ENCODE measurements around the gene COX6B2. TPM values are rescaled to one million over a fixed set of nuclear protein-coding genes. Genes with fewer than 3 reads are reported as not detected.

COX6B2 gene
- total and polyA plus RNA-seq, 4 donors = not detected

- H3K36me3 ChIP-seq (ENCODE audit: control insufficient read depth in 4 of 4, insufficient read depth in 3 of 4, low read depth in 1 of 4, low read length in 3 of 4) = peaks cover 3 to 17% (median 6%) of the 10 kb centered on the region in 4 donors
- TF ChIP-seq TAF1 (conservative IDR thresholded peaks at IDR 0.05) (no peak), NR2F2 (IDR thresholded peaks at IDR 0.05) (no peak), SP1 (IDR thresholded peaks at IDR 0.05) (no peak)
- TF ChIP-seq, protein P1, sequence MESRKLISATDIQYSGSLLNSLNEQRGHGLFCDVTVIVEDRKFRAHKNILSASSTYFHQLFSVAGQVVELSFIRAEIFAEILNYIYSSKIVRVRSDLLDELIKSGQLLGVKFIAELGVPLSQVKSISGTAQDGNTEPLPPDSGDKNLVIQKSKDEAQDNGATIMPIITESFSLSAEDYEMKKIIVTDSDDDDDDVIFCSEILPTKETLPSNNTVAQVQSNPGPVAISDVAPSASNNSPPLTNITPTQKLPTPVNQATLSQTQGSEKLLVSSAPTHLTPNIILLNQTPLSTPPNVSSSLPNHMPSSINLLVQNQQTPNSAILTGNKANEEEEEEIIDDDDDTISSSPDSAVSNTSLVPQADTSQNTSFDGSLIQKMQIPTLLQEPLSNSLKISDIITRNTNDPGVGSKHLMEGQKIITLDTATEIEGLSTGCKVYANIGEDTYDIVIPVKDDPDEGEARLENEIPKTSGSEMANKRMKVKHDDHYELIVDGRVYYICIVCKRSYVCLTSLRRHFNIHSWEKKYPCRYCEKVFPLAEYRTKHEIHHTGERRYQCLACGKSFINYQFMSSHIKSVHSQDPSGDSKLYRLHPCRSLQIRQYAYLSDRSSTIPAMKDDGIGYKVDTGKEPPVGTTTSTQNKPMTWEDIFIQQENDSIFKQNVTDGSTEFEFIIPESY (IDR thresholded peaks at IDR 0.05) = no peak
- no peaks in the 10 kb centered on the region for H3K27me3 ChIP-seq (ENCODE audit: control insufficient read depth in 4 of 4, insufficient read depth in 4 of 4, low read length in 3 of 4)
- no peaks in the 10 kb centered on the region for H3K4me1 ChIP-seq (ENCODE audit: control insufficient read depth in 4 of 4, insufficient read depth in 4 of 4, low read length in 3 of 4)
- no peak for DNase-seq (ENCODE audit: low spot score)
- WGBS = 84% methylated on average over 12 of the region's 12 CpGs
- H3K4me3 ChIP-seq (ENCODE audit: low read depth in 1 of 3, low read length in 3 of 3) = no peak overlapping the region
- no peak overlapping the region for H3K27ac ChIP-seq (ENCODE audit: low read depth in 1 of 2, low read length in 2 of 2)
- no peaks in the 10 kb centered on the region for H3K9me3 ChIP-seq (ENCODE audit: control insufficient read depth in 4 of 4, low read length in 3 of 4)
- H3K9ac ChIP-seq (ENCODE audit: low read depth in 1 of 2, low read length in 2 of 2) = no peak overlapping the region
Measured at GRCh38 chr19:55398200-55398925, 43.8 kb upstream of the COX6B2 start.

- H3K27me3 ChIP-seq (ENCODE audit: control insufficient read depth in 4 of 4, insufficient read depth in 4 of 4, low read length in 3 of 4) = no peaks in the 10 kb centered on the region
- peaks cover 0 to 6% (median 2%) of the 10 kb centered on the region in 4 donors for H3K4me1 ChIP-seq (ENCODE audit: control insufficient read depth in 4 of 4, insufficient read depth in 4 of 4, low read length in 3 of 4)
- no peaks in the 10 kb centered on the region for H3K9me3 ChIP-seq (ENCODE audit: control insufficient read depth in 4 of 4, low read length in 3 of 4)
- no peak for DNase-seq (ENCODE audit: low spot score)
- no peak overlapping the region for H3K9ac ChIP-seq (ENCODE audit: low read depth in 1 of 2, low read length in 2 of 2)
- TF ChIP-seq FOXA2 (IDR thresholded peaks at IDR 0.05) (no peak), EGR1 (IDR thresholded peaks at IDR 0.05; ENCODE audit: low read depth in 2 of 2) (no peak), FOXA1 (IDR thresholded peaks at IDR 0.05) (no peak), NR2F2 (IDR thresholded peaks at IDR 0.05) (no peak), SP1 (IDR thresholded peaks at IDR 0.05) (no peak), GABPA (IDR thresholded peaks at IDR 0.05 in 1 of 2, conservative IDR thresholded peaks at IDR 0.05 in 1 of 2) (no peak), HNF4A (conservative IDR thresholded peaks at IDR 0.05) (no peak)
- TF ChIP-seq, protein P2, sequence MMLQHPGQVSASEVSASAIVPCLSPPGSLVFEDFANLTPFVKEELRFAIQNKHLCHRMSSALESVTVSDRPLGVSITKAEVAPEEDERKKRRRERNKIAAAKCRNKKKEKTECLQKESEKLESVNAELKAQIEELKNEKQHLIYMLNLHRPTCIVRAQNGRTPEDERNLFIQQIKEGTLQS (IDR thresholded peaks at IDR 0.05) = no peak
- TF ChIP-seq, protein P3, sequence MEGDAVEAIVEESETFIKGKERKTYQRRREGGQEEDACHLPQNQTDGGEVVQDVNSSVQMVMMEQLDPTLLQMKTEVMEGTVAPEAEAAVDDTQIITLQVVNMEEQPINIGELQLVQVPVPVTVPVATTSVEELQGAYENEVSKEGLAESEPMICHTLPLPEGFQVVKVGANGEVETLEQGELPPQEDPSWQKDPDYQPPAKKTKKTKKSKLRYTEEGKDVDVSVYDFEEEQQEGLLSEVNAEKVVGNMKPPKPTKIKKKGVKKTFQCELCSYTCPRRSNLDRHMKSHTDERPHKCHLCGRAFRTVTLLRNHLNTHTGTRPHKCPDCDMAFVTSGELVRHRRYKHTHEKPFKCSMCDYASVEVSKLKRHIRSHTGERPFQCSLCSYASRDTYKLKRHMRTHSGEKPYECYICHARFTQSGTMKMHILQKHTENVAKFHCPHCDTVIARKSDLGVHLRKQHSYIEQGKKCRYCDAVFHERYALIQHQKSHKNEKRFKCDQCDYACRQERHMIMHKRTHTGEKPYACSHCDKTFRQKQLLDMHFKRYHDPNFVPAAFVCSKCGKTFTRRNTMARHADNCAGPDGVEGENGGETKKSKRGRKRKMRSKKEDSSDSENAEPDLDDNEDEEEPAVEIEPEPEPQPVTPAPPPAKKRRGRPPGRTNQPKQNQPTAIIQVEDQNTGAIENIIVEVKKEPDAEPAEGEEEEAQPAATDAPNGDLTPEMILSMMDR (IDR thresholded peaks at IDR 0.05; ENCODE audit: low read depth, low read length, missing input control) = no peak
- peaks cover 5 to 24% (median 11%) of the 10 kb centered on the region in 4 donors for H3K36me3 ChIP-seq (ENCODE audit: control insufficient read depth in 4 of 4, insufficient read depth in 3 of 4, low read depth in 1 of 4, low read length in 3 of 4)
- no peak overlapping the region for H3K4me3 ChIP-seq (ENCODE audit: low read depth in 1 of 3, low read length in 3 of 3)
- 82% methylated on average over 18 of the region's 18 CpGs for WGBS
- no peak overlapping the region for H3K27ac ChIP-seq (ENCODE audit: low read depth in 1 of 2, low read length in 2 of 2)
Measured at GRCh38 chr19:55392820-55393761, 38.6 kb upstream of the COX6B2 start.
